Lung (tissue), 12 donors: ENCODE results near the gene SMTNL2. TPM values are rescaled to one million over a fixed set of nuclear protein-coding genes. Genes with fewer than 3 reads are reported as not detected.

ENCODE experiments used
- ATAC-seq: fragments of 200-7000 bp; cut with Tn5 transposase; one replicate; pipeline ENCODE4 v1.9.1; 2020; ENCODE audit warnings: moderate number of reproducible peaks; ENCODE audit not compliant: insufficient read depth, low FRiP score
- DNase-seq, 3 donors: peaks; one replicate each; pipeline ENCODE4 v3.0.0-alpha.2; 2013 to 2017
- H3K27ac ChIP-seq, 2 donors: one replicate each; pipeline ENCODE4 v1.5.1; 2013; ENCODE audit warnings: mild to moderate bottlenecking in 2 of 2, moderate library complexity in 2 of 2, control low read depth in 1 of 2, inconsistent platforms in 1 of 2, low read depth in 1 of 2, low read length in 1 of 2
- H3K27me3 ChIP-seq, 3 donors: one replicate each; pipeline ENCODE4 v1.5.1; 2013; ENCODE audit warnings: low read length in 2 of 3; ENCODE audit not compliant: control insufficient read depth in 3 of 3, insufficient read depth in 3 of 3
- H3K36me3 ChIP-seq, 4 donors: one replicate each; pipeline ENCODE4 v1.5.1; 2013; ENCODE audit warnings: low read length in 4 of 4, mild to moderate bottlenecking in 1 of 4, moderate library complexity in 1 of 4; ENCODE audit not compliant: control insufficient read depth in 4 of 4, insufficient read depth in 4 of 4
- H3K4me1 ChIP-seq, 5 donors: one replicate each; pipeline ENCODE4 v1.5.1; 2013; ENCODE audit warnings: low read length in 5 of 5, mild to moderate bottlenecking in 2 of 5, moderate library complexity in 1 of 5; ENCODE audit not compliant: control insufficient read depth in 5 of 5, insufficient read depth in 5 of 5
- H3K4me3 ChIP-seq: one replicate; pipeline ENCODE4 v1.5.1; 2013; ENCODE audit warnings: mild to moderate bottlenecking, control low read depth, moderate library complexity
- H3K9ac ChIP-seq, 2 donors: one replicate each; pipeline ENCODE4 v1.5.1; 2013; ENCODE audit warnings: low read length in 2 of 2, control low read depth in 1 of 2; ENCODE audit not compliant: insufficient read depth in 1 of 2
- H3K9me3 ChIP-seq, 4 donors: one replicate each; pipeline ENCODE4 v1.5.1; 2013; ENCODE audit warnings: low read length in 3 of 4, mild to moderate bottlenecking in 1 of 4, moderate library complexity in 1 of 4; ENCODE audit not compliant: control insufficient read depth in 4 of 4, insufficient read depth in 3 of 4
- CTCF ChIP-seq: IDR thresholded peaks from 2 replicates; pipeline ENCODE4 v1.5.1; 2012; ENCODE audit warnings: mild to moderate bottlenecking; ENCODE audit errors: control extremely low read depth, extremely low read depth
- WGBS, 2 donors: extraction: QIAGEN DNeasy Blood & Tissue Kit; methylation state at CpG; one replicate each; pipeline ENCODE4 v1.1.7; 2013; 5-methylcytosine and 5-hydroxymethylcytosine counted together
- polyA plus RNA-seq, 2 donors: library from polyadenylated mRNA; stranded (reverse); fragments of 200-250 nt; gene quantifications; one replicate each; pipeline ENCODE4 v1.2.1, GENCODE V29; 2013
- total RNA-seq, 2 donors: library from RNA; depleted of rRNA in 1 of 2; stranded (reverse); fragments of >200 nt in 1 of 2; gene quantifications; one replicate each; pipeline ENCODE4 v1.2.1, GENCODE V29; 2014 to 2021
- donor health status: control.
- donor health status: control.
- donor health status: Bipolar disorder and iron deficiency.
- donor health status: healthy.
- donor health status: DM: yes; HTN: yes; CAD: no.

SMTNL2 gene
- total and polyA plus RNA-seq, 4 donors = 1.5 to 18.1 (median 6.9) TPM

- Histone ChIP-seq H3K36me3 (peaks cover 3 to 32% (median 11%) of the 10 kb centered on the region in 4 donors), H3K9me3 (no peaks in the 10 kb centered on the region), H3K9ac (peak within 1 kb of the TSS; percentile 19 to 86), H3K4me3 (peak within 1 kb of the TSS; percentile 89), H3K27me3 (no peaks in the 10 kb centered on the region), H3K4me1 (peaks cover 0 to 19% (median 6%) of the 10 kb centered on the region in 5 donors), H3K27ac (peak within 1 kb of the TSS; percentile 79 to 84)
- DNase-seq (peak; percentile 96 to 99 (median 97)), ATAC-seq (peak; percentile 94)
- 0 to 1% methylated on average over 69 of the region's 69 CpGs for WGBS, 2 donors
- peak; percentile 1 for TF ChIP-seq CTCF
These were observed 29.1 kb upstream of the SMTNL2 start, which contains the start of gene MYBBP1A for GRCh38 chr17:4554997-4555799. Gene MYBBP1A (minus strand): TSS chr17:4555384. CDS start chr17:4555324, 60 bp downstream.

- 68 to 70% methylated on average over 17 of the region's 17 CpGs for WGBS, 2 donors
- H3K4me3 ChIP-seq = peak overlapping the region; percentile 24
- H3K9ac ChIP-seq = peak overlapping the region in 1 of 2 donors; percentile 86
- H3K27me3 ChIP-seq = no peaks in the 10 kb centered on the region
- H3K9me3 ChIP-seq = no peaks in the 10 kb centered on the region
- ATAC-seq = no peak
- peaks cover 0 to 22% (median 11%) of the 10 kb centered on the region in 5 donors for H3K4me1 ChIP-seq
- DNase-seq = no peak
- TF ChIP-seq CTCF = no peak
- H3K36me3 ChIP-seq = peaks cover 0 to 23% (median 6%) of the 10 kb centered on the region in 4 donors
- H3K27ac ChIP-seq = peak overlapping the region; percentile 79 to 84
These were observed 28.2 kb upstream of the SMTNL2 start for GRCh38 chr17:4555873-4556759.

GRCh38 chr17:4556996-4557395 lies 27.3 kb upstream of the SMTNL2 start:
- Histone ChIP-seq H3K4me3 (no peak overlapping the region), H3K27ac (no peak overlapping the region), H3K9ac (no peak overlapping the region), H3K27me3 (no peaks in the 10 kb centered on the region), H3K36me3 (peaks cover 0 to 16% (median 3%) of the 10 kb centered on the region in 4 donors), H3K9me3 (no peaks in the 10 kb centered on the region), H3K4me1 (peaks cover 0 to 23% (median 13%) of the 10 kb centered on the region in 5 donors)
- DNase-seq = no peak
- no peak for TF ChIP-seq CTCF
- ATAC-seq = no peak
- 95 to 96% methylated on average over 4 of the region's 4 CpGs for WGBS, 2 donors
